ENCODE data around the gene IL33. TPM values are rescaled to one million over a fixed set of nuclear protein-coding genes. Genes with fewer than 3 reads are reported as not detected.

The IL33 gene
- total RNA-seq, 1 donor from 2014 or later: not detected

DNA sequence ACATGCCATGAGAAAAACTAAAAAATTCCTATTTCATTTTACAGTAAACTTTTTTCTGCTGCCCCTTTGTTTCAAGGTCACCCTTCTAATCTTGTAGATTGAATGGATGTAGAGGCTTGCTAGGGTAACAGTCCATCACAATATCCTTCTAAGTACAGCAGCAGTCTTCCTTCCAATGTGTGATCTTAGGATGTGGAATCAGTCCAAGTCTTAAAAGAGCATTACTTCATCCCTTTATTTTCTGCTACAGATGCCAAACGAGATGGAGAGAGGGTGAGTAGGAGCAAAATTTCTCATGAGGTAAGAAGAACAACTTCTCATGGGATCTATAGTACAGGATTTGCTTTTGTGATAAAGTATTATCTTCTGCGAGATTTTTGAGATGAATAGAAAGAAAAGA lies 704 bp upstream of the IL33 start:
- no peak for DNase-seq
- H3K27ac Mint-ChIP-seq (ENCODE audit: unreplicated experiment): no peak overlapping the region
- H3K4me3 Mint-ChIP-seq (ENCODE audit: unreplicated experiment): no peak overlapping the region
- H3K9me3 Mint-ChIP-seq (ENCODE audit: unreplicated experiment): peaks cover 1% of the 10 kb centered on the region
- H3K4me1 Mint-ChIP-seq (ENCODE audit: low read depth, unreplicated experiment): no peaks in the 10 kb centered on the region
- no peaks in the 10 kb centered on the region for H3K27me3 Mint-ChIP-seq (ENCODE audit: unreplicated experiment)
- TF ChIP-seq, protein P1, sequence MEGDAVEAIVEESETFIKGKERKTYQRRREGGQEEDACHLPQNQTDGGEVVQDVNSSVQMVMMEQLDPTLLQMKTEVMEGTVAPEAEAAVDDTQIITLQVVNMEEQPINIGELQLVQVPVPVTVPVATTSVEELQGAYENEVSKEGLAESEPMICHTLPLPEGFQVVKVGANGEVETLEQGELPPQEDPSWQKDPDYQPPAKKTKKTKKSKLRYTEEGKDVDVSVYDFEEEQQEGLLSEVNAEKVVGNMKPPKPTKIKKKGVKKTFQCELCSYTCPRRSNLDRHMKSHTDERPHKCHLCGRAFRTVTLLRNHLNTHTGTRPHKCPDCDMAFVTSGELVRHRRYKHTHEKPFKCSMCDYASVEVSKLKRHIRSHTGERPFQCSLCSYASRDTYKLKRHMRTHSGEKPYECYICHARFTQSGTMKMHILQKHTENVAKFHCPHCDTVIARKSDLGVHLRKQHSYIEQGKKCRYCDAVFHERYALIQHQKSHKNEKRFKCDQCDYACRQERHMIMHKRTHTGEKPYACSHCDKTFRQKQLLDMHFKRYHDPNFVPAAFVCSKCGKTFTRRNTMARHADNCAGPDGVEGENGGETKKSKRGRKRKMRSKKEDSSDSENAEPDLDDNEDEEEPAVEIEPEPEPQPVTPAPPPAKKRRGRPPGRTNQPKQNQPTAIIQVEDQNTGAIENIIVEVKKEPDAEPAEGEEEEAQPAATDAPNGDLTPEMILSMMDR (IDR thresholded peaks at IDR 0.05; ENCODE audit: partially characterized antibody, unreplicated experiment): no peak
- H3K36me3 Mint-ChIP-seq (ENCODE audit: unreplicated experiment): no peaks in the 10 kb centered on the region

DNA sequence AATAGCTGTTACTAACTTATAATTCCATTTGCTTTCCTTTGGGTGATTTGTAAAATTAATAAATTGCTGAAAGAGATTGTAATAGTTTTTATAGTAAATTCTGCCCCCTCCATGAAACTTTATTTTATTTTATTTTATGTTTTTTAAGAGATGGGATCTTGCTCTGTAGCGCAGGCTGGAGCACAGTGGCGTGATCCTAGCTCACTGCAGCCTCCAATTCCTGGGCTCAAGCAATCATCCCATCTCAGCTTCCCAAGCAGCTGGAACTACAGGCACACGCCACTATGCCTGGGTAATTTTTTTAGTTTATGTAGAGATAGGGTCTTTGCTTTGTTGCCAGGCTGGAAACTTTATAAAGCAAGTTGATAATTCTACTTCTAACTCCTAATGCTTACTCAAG lies 395 bp downstream of the IL33 start:
- Mint-ChIP-seq H3K27ac (ENCODE audit: unreplicated experiment) (no peak overlapping the region), H3K27me3 (ENCODE audit: unreplicated experiment) (no peaks in the 10 kb centered on the region), H3K4me3 (ENCODE audit: unreplicated experiment) (no peak overlapping the region), H3K36me3 (ENCODE audit: unreplicated experiment) (no peaks in the 10 kb centered on the region), H3K4me1 (ENCODE audit: low read depth, unreplicated experiment) (no peaks in the 10 kb centered on the region), H3K9me3 (ENCODE audit: unreplicated experiment) (no peaks in the 10 kb centered on the region)
- TF ChIP-seq, protein P1 (IDR thresholded peaks at IDR 0.05; ENCODE audit: partially characterized antibody, unreplicated experiment): no peak
- no peak for DNase-seq

- DNase-seq: no peak
- H3K27me3 Mint-ChIP-seq (ENCODE audit: unreplicated experiment): no peaks in the 10 kb centered on the region
- H3K36me3 Mint-ChIP-seq (ENCODE audit: unreplicated experiment): no peaks in the 10 kb centered on the region
- H3K9me3 Mint-ChIP-seq (ENCODE audit: unreplicated experiment): no peaks in the 10 kb centered on the region
- H3K4me3 Mint-ChIP-seq (ENCODE audit: unreplicated experiment): no peak overlapping the region
- H3K27ac Mint-ChIP-seq (ENCODE audit: unreplicated experiment): no peak overlapping the region
- TF ChIP-seq, protein P1 (IDR thresholded peaks at IDR 0.05; ENCODE audit: partially characterized antibody, unreplicated experiment): no peak
- H3K4me1 Mint-ChIP-seq (ENCODE audit: low read depth, unreplicated experiment): no peaks in the 10 kb centered on the region
Observed at GRCh38 chr9:6216951-6217350, 1.3 kb downstream of the IL33 start.

GRCh38 chr9:6218099-6218502 lies 2.5 kb downstream of the IL33 start:
- Mint-ChIP-seq H3K4me3 (ENCODE audit: unreplicated experiment) (no peak overlapping the region), H3K9me3 (ENCODE audit: unreplicated experiment) (no peaks in the 10 kb centered on the region), H3K27ac (ENCODE audit: unreplicated experiment) (no peak overlapping the region)

GRCh38 chr9:6219040-6219439 lies 3.4 kb downstream of the IL33 start:
- Mint-ChIP-seq H3K4me1 (ENCODE audit: low read depth, unreplicated experiment) (no peaks in the 10 kb centered on the region), H3K27me3 (ENCODE audit: unreplicated experiment) (no peaks in the 10 kb centered on the region), H3K27ac (ENCODE audit: unreplicated experiment) (no peak overlapping the region), H3K4me3 (ENCODE audit: unreplicated experiment) (no peak overlapping the region), H3K36me3 (ENCODE audit: unreplicated experiment) (no peaks in the 10 kb centered on the region), H3K9me3 (ENCODE audit: unreplicated experiment) (no peaks in the 10 kb centered on the region)
- TF ChIP-seq, protein P1 (IDR thresholded peaks at IDR 0.05; ENCODE audit: partially characterized antibody, unreplicated experiment): no peak
- DNase-seq: no peak

More at GRCh38 chr9:6218099-6218502, 2.5 kb downstream of the IL33 start:
- TF ChIP-seq, protein P1 (IDR thresholded peaks at IDR 0.05; ENCODE audit: partially characterized antibody, unreplicated experiment): no peak
- no peaks in the 10 kb centered on the region for H3K4me1 Mint-ChIP-seq (ENCODE audit: low read depth, unreplicated experiment)
- H3K36me3 Mint-ChIP-seq (ENCODE audit: unreplicated experiment): no peaks in the 10 kb centered on the region
- no peak for DNase-seq
- H3K27me3 Mint-ChIP-seq (ENCODE audit: unreplicated experiment): no peaks in the 10 kb centered on the region

All from glutamatergic neuron (in vitro differentiated cells).